Smooth muscle cell of the brain vasculature (primary cell): ENCODE data around the gene LIPE.

Experiments used
- DNase-seq: peaks from one replicate; pipeline ENCODE4 v3.0.0-alpha.2; 2012; ENCODE audit warnings: low read depth, low spot score

The LIPE gene

GRCh38 chr19:42386974-42387707 lies 40.0 kb downstream of the LIPE start:
- no peak for DNase-seq

- DNase-seq: no peak
Observed at GRCh38 chr19:42380155-42380554, 47.0 kb downstream of the LIPE start.

GRCh38 chr19:42378225-42379215 lies 48.7 kb downstream of the LIPE start:
- DNase-seq: no peak

GRCh38 chr19:42376177-42376555 lies 51.0 kb downstream of the LIPE start:
- DNase-seq: no peak

DNA sequence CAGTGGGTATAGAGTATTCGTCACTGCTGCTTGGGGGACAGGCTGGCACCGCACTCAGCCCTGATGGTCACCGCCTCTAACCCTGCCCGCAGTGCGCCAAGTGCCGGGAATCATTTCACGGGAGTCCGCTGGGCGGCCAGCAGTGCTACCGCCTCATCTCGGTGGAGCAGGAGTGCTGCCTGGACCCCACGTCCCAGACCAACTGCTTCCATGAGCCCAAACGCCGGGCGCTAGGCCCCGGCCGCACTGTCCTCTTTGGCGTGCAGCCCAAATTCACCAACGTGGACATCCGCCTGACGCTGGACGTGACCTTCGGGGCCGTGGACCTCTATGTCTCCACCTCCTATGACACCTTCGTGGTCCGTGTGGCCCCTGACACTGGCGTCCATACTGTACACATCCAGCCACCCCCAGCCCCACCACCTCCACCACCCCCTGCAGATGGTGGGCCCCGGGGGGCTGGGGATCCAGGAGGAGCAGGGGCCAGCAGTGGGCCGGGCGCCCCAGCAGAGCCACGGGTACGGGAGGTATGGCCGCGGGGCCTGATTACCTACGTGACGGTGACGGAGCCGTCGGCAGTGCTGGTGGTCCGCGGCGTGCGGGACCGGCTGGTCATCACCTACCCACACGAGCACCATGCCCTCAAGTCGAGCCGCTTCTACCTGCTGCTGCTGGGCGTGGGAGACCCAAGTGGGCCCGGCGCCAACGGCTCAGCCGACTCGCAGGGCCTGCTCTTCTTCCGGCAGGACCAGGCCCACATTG lies 51.6 kb downstream of the LIPE start:
- no peak for DNase-seq

DNA sequence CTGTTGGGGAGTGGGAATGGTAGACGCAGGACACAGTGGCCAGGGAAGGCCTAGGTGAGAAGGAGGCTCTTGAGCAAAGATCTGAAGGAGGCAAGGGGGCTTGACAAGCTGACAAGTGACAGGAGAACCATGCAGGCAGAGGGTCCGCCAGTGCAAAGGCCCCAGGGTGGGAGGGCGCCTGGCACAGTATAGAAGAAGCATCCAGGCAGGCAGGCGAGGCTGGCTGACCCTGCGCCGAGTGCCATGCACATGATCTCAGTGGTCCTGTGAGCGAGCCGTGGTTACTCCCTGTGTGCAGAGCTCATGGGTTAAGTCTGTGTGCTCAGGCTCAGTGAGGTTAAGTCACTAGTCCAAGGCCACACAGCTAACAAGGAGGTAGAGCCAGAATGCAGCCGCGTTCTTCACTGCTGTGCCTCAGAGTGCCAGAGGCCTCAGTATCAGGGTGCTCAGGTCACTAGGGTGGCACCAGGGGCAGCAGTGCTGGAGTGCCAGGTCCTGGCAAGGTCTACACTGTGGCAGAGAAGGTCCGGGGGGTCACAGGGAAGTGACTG lies 52.3 kb downstream of the LIPE start:
- DNase-seq: no peak

- no peak for DNase-seq
Observed at GRCh38 chr19:42370626-42371175, 56.5 kb downstream of the LIPE start.

DNA sequence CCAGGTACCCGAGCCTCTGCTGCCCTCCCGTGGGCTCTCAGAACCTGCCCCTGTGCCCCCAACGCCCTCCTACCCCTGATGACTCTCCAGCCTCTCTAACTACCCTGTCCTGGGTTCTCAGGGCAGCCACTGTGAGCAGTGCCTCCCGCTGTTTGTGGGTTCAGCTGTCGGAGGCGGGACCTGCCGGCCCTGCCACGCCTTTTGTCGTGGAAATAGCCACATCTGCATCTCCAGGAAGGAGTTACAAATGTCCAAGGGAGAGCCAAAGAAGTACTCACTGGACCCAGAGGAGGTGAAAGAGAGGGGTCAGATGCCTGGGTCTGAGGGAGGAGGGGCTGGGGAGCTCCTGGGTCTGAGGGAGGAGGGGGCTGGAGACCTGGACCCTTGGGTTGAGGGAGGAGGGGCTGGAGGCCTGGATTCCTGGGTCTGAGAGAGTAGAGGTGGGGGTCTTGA lies 57.1 kb downstream of the LIPE start:
- no peak for DNase-seq

DNA sequence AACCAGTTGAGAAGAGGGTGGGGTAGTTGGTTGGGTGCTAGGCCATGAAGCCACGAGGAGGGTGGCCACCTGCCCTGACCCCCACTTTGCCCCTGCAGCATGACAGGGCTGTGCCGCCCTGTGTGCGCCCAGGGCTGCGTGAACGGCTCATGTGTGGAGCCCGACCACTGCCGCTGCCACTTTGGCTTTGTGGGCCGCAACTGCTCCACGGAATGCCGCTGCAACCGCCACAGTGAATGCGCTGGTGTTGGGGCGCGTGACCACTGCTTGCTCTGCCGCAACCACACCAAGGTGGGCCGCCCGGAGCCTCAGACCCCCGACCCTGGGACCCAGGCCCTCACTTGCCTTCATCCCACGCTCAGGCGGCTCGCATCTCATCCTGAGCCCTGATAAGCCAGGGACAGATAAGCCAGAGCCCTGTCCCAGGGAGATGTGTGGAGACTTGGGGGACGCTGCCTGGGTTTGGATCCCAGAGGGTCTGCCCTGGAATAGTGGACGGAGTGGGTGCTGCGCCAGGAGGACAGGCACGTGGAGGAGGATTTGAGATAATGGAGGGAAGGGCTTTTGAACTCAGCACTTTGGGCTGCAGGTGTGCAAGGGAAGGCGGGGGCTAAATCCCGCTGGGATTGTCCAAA lies 57.6 kb downstream of the LIPE start:
- DNase-seq: no peak

- no peak for DNase-seq
Observed at GRCh38 chr19:42368765-42369164, 58.4 kb downstream of the LIPE start.

DNA sequence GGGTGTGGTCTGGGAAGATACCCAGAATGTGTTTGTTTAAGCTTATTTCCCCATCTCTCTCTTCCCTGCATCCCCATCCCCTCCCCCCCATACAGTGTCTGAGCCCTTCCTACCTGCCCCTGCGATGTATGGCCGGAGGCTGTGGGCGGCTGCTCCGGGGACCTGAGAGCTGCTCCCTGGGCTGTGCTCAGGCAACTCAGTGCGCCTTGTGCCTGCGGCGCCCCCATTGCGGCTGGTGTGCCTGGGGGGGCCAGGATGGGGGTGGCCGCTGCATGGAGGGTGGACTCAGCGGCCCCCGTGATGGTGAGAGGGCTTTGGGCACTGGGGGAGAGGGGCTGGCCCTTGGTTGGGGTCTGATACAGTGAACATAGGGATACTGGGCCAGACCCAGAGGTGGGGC lies 58.8 kb downstream of the LIPE start:
- no peak for DNase-seq

- no peak for DNase-seq
Observed at GRCh38 chr19:42367929-42368328, 59.3 kb downstream of the LIPE start.

- DNase-seq: no peak
Observed at GRCh38 chr19:42366673-42367072, 60.5 kb downstream of the LIPE start.

DNA sequence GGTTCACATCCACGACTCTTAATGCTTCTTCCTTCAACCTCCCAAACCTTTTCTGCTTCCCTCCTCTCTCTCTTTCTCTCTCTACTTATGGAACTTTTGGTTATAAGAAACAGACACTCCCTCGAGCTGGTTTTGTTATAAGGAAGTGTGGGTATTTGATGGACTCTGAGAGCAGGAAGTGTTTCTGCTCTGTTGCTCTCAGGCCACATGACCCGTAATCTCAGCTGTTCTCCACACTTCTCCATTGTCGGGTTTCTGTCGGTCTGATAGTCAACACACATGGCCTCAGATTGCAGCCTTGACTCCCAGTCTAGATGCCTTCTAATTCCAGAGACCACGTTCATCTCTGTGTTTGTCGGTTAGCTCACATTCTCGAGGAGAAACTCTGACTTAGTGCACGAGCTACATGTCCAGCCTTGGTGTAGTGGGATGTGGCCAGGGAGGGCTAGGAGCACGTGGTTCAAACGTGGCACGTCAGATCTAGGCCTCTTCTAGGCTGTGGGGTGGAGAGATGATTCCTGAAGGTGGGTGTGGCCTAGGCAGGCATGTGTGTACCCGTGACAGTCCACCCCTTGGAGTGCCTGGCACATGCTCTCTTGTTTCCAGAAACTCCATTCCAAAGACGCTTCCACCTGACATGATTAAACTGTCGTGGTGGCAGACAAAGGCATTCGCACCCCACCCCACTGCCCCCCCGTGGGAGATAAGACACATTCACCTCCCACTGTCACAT lies 63.4 kb downstream of the LIPE start:
- no peak for DNase-seq

DNA sequence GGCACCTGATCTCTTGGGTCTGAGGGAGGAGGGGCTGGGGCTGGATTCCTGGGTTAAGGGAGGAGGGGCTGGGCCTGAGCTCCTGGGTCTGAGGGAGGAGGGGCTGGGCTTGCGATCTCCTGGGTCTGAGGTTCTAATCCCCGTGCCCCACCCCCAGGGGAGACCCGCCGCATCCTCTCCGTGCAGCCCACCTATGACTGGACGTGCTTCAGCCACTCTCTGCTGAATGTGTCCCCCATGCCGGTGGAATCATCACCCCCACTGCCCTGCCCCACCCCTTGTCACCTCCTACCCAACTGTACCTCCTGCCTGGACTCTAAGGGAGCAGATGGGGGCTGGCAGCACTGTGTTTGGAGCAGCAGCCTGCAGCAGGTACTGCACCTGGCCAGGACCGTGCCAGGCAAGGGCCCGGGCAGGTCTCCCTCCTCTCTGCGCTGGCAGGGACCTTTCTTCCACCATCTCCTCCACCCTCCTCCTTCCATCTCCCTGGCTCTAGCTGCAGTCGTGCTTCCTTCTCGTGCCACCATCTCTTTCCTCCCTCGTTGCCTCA lies 64.2 kb downstream of the LIPE start:
- no peak for DNase-seq

DNA sequence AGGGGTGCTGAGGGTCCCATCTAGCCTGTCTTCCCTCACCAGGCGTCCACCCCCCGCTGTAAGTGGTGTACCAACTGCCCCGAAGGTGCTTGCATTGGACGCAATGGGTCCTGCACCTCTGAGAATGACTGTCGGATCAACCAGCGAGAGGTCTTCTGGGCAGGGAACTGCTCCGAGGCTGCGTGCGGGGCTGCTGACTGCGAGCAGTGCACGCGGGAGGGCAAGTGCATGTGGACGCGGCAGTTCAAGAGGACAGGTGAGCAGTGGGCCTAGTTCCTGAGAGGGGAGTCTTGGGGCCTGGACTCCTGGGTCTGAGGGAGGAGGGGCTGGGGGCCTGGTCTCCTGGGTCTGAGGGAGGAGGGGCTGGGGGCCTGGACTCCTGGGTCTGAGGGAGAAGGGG lies 64.8 kb downstream of the LIPE start:
- DNase-seq: no peak

DNA sequence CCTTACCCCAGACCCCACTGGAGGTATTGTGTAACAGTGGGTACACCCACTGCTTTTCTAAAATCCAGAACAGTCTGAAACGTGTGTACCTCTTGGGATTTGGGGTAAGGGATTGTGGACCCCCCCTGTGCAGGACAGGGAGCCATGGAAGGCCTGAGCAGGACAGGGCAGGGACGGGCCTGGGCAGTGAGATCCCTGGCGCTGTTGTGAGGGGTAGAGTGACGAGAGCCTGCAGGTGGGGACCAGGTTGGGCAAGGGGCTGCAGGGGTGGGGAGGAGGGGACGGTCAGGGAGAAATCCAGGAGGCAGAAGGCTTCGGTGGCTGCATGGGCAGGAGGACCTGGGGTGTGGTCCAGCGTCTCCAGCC lies 65.7 kb downstream of the LIPE start:
- no peak for DNase-seq

- no peak for DNase-seq
Observed at GRCh38 chr19:42360787-42361544, 66.2 kb downstream of the LIPE start.

DNA sequence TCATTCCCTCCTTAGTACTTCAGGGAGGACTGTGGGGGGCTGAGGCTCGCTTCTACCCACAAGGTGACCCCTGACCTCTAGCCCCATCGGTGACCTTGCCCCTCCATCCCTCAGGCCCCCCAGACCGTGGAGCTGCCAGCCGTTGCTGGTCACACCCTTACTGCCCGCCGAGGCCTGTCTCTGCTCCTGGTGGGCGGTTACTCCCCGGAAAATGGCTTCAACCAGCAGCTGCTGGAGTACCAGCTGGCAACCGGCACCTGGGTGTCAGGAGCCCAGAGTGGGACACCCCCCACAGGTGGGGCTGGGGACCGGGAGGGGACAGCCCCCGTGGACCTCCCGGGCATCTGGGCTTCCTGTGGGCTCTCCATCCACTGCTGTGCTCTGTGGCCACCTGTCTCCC lies 69.9 kb downstream of the LIPE start:
- DNase-seq: no peak
